OCI-LY1 (cell line): ENCODE measurements around the gene JCAD.
"Not testable (repeated sequence)": the region's sequence is repeated elsewhere in the genome, so short reads cannot be mapped to it uniquely, and the experiment has no call there.

Experiments
- EZH2 ChIP-seq: fragments of 200-600 bp; sonication (generic), shearing (Covaris generic); IDR thresholded peaks from 2 replicates; pipeline ENCODE4 v1.8.0; 2017; ENCODE audit warnings: borderline replicate concordance, mixed run types, mild to moderate bottlenecking, antibody characterized with exemption, low read length, moderate library complexity, mixed read lengths
- TF ChIP-seq, protein P1 (sequence below): fragments of 200-600 bp; sonication (generic), shearing (Covaris generic); IDR thresholded peaks from 2 replicates; pipeline ENCODE4 v1.5.1; 2017; ENCODE audit warnings: mild to moderate bottlenecking, antibody characterized with exemption, low read length, moderate library complexity, mixed read lengths

DNA sequence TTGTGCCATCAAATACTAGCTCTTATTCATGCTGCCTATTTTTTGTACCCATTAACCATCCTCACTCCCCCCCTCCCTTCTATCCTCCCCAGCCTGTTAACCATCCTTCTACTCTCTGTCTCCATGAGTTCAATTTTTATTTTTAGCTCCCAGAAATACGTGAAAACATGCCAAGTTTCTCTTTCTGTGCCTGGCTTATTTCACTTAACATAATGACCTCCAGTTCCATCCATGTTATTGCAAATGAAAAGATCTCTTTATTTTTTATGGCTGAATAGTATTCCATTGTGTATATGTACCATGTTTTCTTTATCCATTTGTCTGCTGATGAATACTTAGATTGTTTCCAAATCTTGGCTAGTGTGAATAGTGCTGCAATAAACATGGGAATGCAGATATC is 54.3 kb downstream of the JCAD start:
- TF ChIP-seq EZH2 = not testable (repeated sequence)
- TF ChIP-seq, protein P1, sequence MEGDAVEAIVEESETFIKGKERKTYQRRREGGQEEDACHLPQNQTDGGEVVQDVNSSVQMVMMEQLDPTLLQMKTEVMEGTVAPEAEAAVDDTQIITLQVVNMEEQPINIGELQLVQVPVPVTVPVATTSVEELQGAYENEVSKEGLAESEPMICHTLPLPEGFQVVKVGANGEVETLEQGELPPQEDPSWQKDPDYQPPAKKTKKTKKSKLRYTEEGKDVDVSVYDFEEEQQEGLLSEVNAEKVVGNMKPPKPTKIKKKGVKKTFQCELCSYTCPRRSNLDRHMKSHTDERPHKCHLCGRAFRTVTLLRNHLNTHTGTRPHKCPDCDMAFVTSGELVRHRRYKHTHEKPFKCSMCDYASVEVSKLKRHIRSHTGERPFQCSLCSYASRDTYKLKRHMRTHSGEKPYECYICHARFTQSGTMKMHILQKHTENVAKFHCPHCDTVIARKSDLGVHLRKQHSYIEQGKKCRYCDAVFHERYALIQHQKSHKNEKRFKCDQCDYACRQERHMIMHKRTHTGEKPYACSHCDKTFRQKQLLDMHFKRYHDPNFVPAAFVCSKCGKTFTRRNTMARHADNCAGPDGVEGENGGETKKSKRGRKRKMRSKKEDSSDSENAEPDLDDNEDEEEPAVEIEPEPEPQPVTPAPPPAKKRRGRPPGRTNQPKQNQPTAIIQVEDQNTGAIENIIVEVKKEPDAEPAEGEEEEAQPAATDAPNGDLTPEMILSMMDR = not testable (repeated sequence)
